ENCODE measurements around the gene SOCS3. TPM values are rescaled to one million over a fixed set of nuclear protein-coding genes. Genes with fewer than 3 reads are reported as not detected.

Gene SOCS3
- total RNA-seq, 3 donors from 2014 or later (not counting 1 experiment from before 2014, with no cell fraction given): 39.0 to 47.9 (median 43.6) TPM

DNA sequence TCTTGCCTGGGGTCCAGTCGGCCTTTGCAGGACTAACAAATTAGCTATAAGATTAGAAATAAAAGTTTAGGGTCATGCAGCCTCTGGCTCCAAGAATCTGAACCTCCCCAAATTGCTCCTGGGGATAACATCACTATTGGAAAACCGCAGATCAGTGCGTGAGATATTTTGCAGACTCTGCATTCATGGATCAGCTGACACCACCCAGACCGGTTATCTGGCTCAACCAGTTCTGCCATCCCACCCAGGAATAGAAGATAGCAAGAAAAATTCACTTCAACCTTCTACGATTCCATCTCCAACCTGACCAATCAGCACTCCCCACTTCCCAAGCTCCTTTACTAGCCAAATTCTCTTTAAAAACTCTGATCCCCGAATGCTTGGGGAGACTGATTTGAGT lies 14.3 kb upstream of the SOCS3 start:
- Histone ChIP-seq H3K27me3 (ENCODE audit: control insufficient read depth, insufficient read depth, low read length) (no peaks in the 10 kb centered on the region), H3K4me1 (ENCODE audit: control insufficient read depth, insufficient read depth, low read length) (peaks cover 13% of the 10 kb centered on the region), H3K9me3 (ENCODE audit: control insufficient read depth, insufficient read depth, low read length) (no peaks in the 10 kb centered on the region), H3K4me3 (ENCODE audit: low read length) (no peak overlapping the region), H3K27ac (ENCODE audit: low read length) (no peak overlapping the region), H3K36me3 (ENCODE audit: control insufficient read depth, insufficient read depth, low read length) (no peaks in the 10 kb centered on the region)
- DNase-seq: no peak
- peaks cover 5% of the 10 kb centered on the region in 2 donors for H3K4me1 Mint-ChIP-seq
- no peaks in the 10 kb centered on the region for H3K36me3 Mint-ChIP-seq
- no peaks in the 10 kb centered on the region for H3K27me3 Mint-ChIP-seq (ENCODE audit: low read depth in 2 of 2)
- 70% methylated on average over 6 of the region's 6 CpGs for WGBS (ENCODE audit: insufficient coverage)
- intact Hi-C loops (cut with micrococcal nuclease): no loop called here
- no peak for ATAC-seq
- no peaks in the 10 kb centered on the region for H3K9me3 Mint-ChIP-seq
- H3K4me3 Mint-ChIP-seq: no peak overlapping the region
- no peak overlapping the region for H3K27ac Mint-ChIP-seq
- TF ChIP-seq, protein P1, sequence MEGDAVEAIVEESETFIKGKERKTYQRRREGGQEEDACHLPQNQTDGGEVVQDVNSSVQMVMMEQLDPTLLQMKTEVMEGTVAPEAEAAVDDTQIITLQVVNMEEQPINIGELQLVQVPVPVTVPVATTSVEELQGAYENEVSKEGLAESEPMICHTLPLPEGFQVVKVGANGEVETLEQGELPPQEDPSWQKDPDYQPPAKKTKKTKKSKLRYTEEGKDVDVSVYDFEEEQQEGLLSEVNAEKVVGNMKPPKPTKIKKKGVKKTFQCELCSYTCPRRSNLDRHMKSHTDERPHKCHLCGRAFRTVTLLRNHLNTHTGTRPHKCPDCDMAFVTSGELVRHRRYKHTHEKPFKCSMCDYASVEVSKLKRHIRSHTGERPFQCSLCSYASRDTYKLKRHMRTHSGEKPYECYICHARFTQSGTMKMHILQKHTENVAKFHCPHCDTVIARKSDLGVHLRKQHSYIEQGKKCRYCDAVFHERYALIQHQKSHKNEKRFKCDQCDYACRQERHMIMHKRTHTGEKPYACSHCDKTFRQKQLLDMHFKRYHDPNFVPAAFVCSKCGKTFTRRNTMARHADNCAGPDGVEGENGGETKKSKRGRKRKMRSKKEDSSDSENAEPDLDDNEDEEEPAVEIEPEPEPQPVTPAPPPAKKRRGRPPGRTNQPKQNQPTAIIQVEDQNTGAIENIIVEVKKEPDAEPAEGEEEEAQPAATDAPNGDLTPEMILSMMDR (IDR thresholded peaks at IDR 0.05): no peak

DNA sequence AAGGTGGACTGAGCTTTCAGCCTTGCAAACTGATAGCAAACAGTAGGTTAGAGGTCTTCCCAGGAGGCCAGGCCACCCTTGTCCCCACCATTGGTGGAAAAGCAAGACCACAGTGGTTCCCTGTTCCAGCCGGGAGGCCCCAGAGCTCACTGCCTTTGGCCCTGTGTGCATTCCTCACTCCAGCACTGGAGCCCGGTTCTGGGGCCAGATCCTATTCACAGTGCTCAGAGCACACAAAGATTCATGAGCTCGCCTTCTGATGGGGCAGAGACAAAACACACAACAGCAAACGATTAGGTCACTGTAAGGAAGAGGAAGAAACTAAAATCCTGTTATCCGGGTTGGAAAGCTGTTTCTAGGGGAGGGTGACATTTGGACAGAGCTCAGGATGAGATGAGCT lies 13.0 kb upstream of the SOCS3 start:
- WGBS (ENCODE audit: insufficient coverage): 88% methylated on average over 5 of the region's 5 CpGs
- H3K4me1 ChIP-seq (ENCODE audit: control insufficient read depth, insufficient read depth, low read length): peaks cover 4% of the 10 kb centered on the region
- no peaks in the 10 kb centered on the region for H3K27me3 ChIP-seq (ENCODE audit: control insufficient read depth, insufficient read depth, low read length)
- no peaks in the 10 kb centered on the region for H3K9me3 ChIP-seq (ENCODE audit: control insufficient read depth, insufficient read depth, low read length)
- no peak for ATAC-seq
- no peak overlapping the region for H3K4me3 ChIP-seq (ENCODE audit: low read length)
- H3K9me3 Mint-ChIP-seq: no peaks in the 10 kb centered on the region
- H3K36me3 ChIP-seq (ENCODE audit: control insufficient read depth, insufficient read depth, low read length): no peaks in the 10 kb centered on the region
- H3K4me1 Mint-ChIP-seq: no peaks in the 10 kb centered on the region
- DNase-seq: no peak
- H3K27me3 Mint-ChIP-seq (ENCODE audit: low read depth in 2 of 2): no peaks in the 10 kb centered on the region
- H3K27ac ChIP-seq (ENCODE audit: low read length): no peak overlapping the region
- TF ChIP-seq, protein P1 (IDR thresholded peaks at IDR 0.05): no peak
- no peak overlapping the region for H3K4me3 Mint-ChIP-seq
- H3K27ac Mint-ChIP-seq: no peak overlapping the region
- intact Hi-C loops (cut with micrococcal nuclease): no loop called here
- H3K36me3 Mint-ChIP-seq: no peaks in the 10 kb centered on the region

DNA sequence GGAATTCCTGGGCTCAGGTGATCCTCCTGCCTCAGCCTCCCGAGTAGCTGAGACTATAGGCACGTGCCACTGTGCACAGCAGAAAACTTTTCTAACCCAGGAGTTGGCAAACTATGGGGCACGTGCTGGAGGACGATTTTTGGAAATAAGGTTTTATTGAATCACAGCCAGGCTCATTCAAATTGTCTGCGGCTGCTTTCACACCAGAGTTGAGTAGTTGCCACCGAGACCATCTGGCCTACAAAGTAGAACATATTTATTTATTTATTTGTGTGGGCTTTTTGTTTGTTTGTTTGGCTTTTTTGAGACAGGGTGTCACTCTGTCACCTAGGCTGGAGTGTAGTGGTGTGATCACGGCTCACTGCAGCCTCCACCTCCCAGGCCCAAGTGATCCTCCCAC lies 11.2 kb upstream of the SOCS3 start:
- no peak for DNase-seq
- H3K27ac Mint-ChIP-seq: no peak overlapping the region
- intact Hi-C loops (cut with micrococcal nuclease): no loop called here
- H3K9me3 Mint-ChIP-seq: no peaks in the 10 kb centered on the region
- no peaks in the 10 kb centered on the region for H3K36me3 ChIP-seq (ENCODE audit: control insufficient read depth, insufficient read depth, low read length)
- H3K4me3 Mint-ChIP-seq: no peak overlapping the region
- 82% methylated on average over 6 of the region's 7 CpGs for WGBS (ENCODE audit: insufficient coverage)
- no peak overlapping the region for H3K27ac ChIP-seq (ENCODE audit: low read length)
- H3K36me3 Mint-ChIP-seq: no peaks in the 10 kb centered on the region
- H3K9me3 ChIP-seq (ENCODE audit: control insufficient read depth, insufficient read depth, low read length): no peaks in the 10 kb centered on the region
- no peak overlapping the region for H3K4me3 ChIP-seq (ENCODE audit: low read length)
- TF ChIP-seq, protein P1 (IDR thresholded peaks at IDR 0.05): no peak
- H3K4me1 Mint-ChIP-seq: no peaks in the 10 kb centered on the region
- ATAC-seq: no peak
- H3K4me1 ChIP-seq (ENCODE audit: control insufficient read depth, insufficient read depth, low read length): no peaks in the 10 kb centered on the region
- no peaks in the 10 kb centered on the region for H3K27me3 ChIP-seq (ENCODE audit: control insufficient read depth, insufficient read depth, low read length)
- H3K27me3 Mint-ChIP-seq (ENCODE audit: low read depth in 2 of 2): no peaks in the 10 kb centered on the region

DNA sequence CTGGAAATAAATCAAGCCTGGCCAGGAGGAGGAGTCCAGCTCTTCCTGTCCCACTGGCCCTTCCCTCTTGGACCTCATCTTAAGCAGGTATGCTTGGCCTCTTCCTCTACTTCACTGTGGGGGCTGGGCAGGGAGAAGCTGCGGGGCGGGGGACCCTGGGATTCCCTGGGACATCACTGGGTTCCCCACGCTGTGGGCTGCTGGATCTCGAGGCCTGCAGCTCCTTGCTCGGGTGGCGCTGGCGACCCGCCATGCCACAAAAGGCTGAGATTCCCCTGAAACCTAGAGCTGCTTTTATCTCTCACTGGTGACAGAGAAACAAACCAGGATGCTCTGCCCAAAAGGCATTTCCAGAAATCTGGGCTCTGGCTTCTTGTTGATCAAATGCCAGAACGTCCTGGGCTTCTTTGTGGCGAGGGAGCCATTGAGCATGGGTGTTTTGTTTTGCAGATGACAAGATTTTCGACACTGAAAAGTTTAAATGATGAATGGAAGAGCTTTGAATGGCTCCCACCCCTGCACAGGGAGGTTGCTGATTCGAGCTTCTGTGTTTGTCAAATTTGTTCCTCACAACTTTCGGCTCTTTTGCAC lies 10.0 kb upstream of the SOCS3 start:
- Mint-ChIP-seq H3K9me3 (no peaks in the 10 kb centered on the region), H3K27ac (no peak overlapping the region), H3K4me3 (no peak overlapping the region), H3K4me1 (peaks cover 2 to 4% of the 10 kb centered on the region in 2 donors), H3K36me3 (no peaks in the 10 kb centered on the region), H3K27me3 (ENCODE audit: low read depth in 2 of 2) (no peaks in the 10 kb centered on the region)
- WGBS (ENCODE audit: insufficient coverage): 75% methylated on average over 13 of the region's 13 CpGs
- TF ChIP-seq, protein P1 (IDR thresholded peaks at IDR 0.05): no peak
- intact Hi-C loops (cut with micrococcal nuclease): no loop called here
- Histone ChIP-seq H3K36me3 (ENCODE audit: control insufficient read depth, insufficient read depth, low read length) (no peaks in the 10 kb centered on the region), H3K9me3 (ENCODE audit: control insufficient read depth, insufficient read depth, low read length) (no peaks in the 10 kb centered on the region), H3K27ac (ENCODE audit: low read length) (no peak overlapping the region), H3K4me1 (ENCODE audit: control insufficient read depth, insufficient read depth, low read length) (peaks cover 8% of the 10 kb centered on the region), H3K4me3 (ENCODE audit: low read length) (no peak overlapping the region), H3K27me3 (ENCODE audit: control insufficient read depth, insufficient read depth, low read length) (no peaks in the 10 kb centered on the region)
- ATAC-seq: no peak
- no peak for DNase-seq

Data from natural killer cell (primary cell).